Retinal pigment epithelial cell (primary cell): ENCODE measurements around the gene PPEF1.

Experiments
- DNase-seq: peaks from one replicate; pipeline ENCODE4 v3.0.0-alpha.2; 2010; ENCODE audit warnings: low read depth
- H3K4me3 ChIP-seq: 2 replicates; pipeline ENCODE4 v1.5.1; 2011; ENCODE audit warnings: mild to moderate bottlenecking, low read length, control low read depth, moderate library complexity
- CTCF ChIP-seq: conservative IDR thresholded peaks from 2 replicates; pipeline ENCODE4 v1.5.1; 2011; ENCODE audit warnings: low read depth, low read length, control low read depth, inconsistent platforms

PPEF1 gene

GRCh38 chrX:18871970-18872369 is 164.5 kb downstream of the PPEF1 start:
- DNase-seq: no peak
- H3K4me3 ChIP-seq: no peak overlapping the region
- no peak for TF ChIP-seq CTCF

GRCh38 chrX:18872621-18873020 is 165.2 kb downstream of the PPEF1 start:
- H3K4me3 ChIP-seq: no peak overlapping the region
- no peak for DNase-seq
- TF ChIP-seq CTCF: no peak

GRCh38 chrX:18873189-18873791 is 165.8 kb downstream of the PPEF1 start:
- no peak for TF ChIP-seq CTCF
- DNase-seq: peak; percentile 20

GRCh38 chrX:18873836-18874235 is 166.4 kb downstream of the PPEF1 start:
- no peak for TF ChIP-seq CTCF
- DNase-seq: no peak
- H3K4me3 ChIP-seq: no peak overlapping the region

More at GRCh38 chrX:18873189-18873791, 165.8 kb downstream of the PPEF1 start:
- no peak overlapping the region for H3K4me3 ChIP-seq

GRCh38 chrX:18874560-18875255 is 167.3 kb downstream of the PPEF1 start:
- H3K4me3 ChIP-seq: no peak overlapping the region
- no peak for TF ChIP-seq CTCF
- DNase-seq: no peak

- no peak for DNase-seq
- H3K4me3 ChIP-seq: no peak overlapping the region
- no peak for TF ChIP-seq CTCF
These were observed 167.9 kb downstream of the PPEF1 start for GRCh38 chrX:18875256-18875878.

GRCh38 chrX:18877469-18877868 is 170.0 kb downstream of the PPEF1 start:
- no peak overlapping the region for H3K4me3 ChIP-seq
- TF ChIP-seq CTCF: no peak
- DNase-seq: no peak
